HG03442 (cell line): ENCODE data around the gene DIP2C.
"Not testable (repeated sequence)": the region's sequence is repeated elsewhere in the genome, so short reads cannot be mapped to it uniquely, and the experiment has no call there.

Experiments
- ATAC-seq: cut with Tn5 transposase; IDR thresholded peaks from one replicate; pipeline ENCODE4 v1.9.1; 2021; ENCODE audit warnings: mild to moderate bottlenecking, moderate library complexity; ENCODE audit not compliant: unreplicated experiment

The DIP2C gene

GRCh38 chr10:584497-585290, 104.8 kb downstream of the DIP2C start:
- ATAC-seq: not testable (repeated sequence)

GRCh38 chr10:583433-583832, 106.0 kb downstream of the DIP2C start:
- ATAC-seq: no peak

DNA sequence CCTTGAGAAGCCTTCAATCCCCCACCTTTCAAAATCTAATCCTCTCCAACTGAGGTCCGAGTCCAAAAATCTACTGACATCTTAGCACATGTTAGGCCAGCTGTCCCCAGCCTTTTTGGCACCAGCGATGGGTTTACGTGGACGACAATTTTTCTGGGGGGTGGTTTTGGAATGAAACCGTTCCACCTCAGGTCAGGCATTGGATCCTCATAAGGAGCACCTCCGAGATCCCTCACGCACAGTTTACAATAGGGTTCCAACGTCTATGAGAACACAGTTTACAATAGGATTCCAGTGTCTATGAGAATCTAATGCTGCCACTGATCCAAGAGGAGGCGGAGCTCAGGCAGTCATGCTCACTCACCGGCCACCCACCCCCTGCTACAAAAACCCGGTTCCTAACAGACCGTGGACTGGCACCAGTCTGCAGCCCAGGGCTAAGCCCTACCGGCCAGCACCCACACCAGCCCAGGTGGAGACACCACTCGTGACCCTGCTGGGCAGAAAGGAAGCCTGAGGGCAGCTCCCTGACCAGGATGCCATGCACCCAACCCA, 107.6 kb downstream of the DIP2C start:
- ATAC-seq: no peak

- no peak for ATAC-seq
Observed at GRCh38 chr10:580778-581177, 108.7 kb downstream of the DIP2C start.

DNA sequence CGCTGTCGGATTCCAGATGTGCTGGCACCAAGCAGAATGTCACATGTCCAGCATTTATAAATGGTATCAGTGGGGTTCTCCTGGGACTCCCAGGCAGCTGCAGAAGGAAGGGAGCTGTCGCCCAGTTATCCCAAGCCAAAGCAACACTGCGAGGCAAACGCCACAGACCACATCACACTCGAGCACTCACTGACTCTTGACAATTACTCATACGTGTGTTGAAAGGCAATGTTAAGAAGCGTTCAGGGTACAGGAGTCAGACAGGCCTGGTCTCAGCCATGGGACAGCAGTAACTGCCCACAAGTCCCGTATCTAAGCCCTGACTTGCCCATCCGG, 113.4 kb downstream of the DIP2C start:
- ATAC-seq: no peak

- no peak for ATAC-seq
Observed at GRCh38 chr10:575402-576129, 113.9 kb downstream of the DIP2C start.

- ATAC-seq: no peak
Observed at GRCh38 chr10:572696-573095, 116.8 kb downstream of the DIP2C start.

DNA sequence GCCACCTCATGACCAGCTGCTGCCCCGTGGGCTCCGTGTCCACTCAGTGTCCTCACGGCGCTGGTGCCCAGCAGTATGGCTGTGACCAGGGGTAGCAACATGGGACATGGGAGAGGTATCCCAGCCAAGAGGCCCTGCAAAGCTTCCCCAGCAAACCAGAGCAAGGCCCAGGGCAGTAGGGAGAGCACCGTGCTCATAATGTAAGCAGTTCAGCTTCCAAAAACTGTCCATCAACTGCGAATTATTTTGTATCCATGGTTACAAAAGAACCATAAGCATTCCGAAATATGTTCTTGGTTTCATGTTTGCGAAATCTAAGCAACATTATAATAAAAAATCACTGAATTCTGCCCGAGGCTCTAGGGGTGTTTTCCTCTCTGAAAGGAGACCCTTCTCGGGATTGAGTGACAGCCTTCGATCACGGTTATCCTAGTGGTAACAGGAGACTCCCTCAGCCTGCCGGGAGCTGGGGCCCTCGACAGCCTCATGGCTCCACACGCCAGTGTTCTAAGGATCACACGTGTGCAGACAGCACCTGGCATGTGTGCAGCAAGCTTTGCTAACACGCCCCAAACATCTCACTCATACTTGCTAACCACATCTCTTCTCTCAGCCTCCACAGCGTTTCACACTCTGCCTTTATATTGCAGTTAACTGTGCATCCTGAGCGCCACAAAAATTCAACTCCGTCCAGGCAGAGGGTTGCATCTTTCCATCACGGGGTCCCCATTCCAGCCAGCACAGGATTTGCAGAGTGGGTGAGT, 117.6 kb downstream of the DIP2C start:
- no peak for ATAC-seq

- no peak for ATAC-seq
Observed at GRCh38 chr10:571166-571565, 118.3 kb downstream of the DIP2C start.

GRCh38 chr10:570628-571163, 118.8 kb downstream of the DIP2C start:
- no peak for ATAC-seq

DNA sequence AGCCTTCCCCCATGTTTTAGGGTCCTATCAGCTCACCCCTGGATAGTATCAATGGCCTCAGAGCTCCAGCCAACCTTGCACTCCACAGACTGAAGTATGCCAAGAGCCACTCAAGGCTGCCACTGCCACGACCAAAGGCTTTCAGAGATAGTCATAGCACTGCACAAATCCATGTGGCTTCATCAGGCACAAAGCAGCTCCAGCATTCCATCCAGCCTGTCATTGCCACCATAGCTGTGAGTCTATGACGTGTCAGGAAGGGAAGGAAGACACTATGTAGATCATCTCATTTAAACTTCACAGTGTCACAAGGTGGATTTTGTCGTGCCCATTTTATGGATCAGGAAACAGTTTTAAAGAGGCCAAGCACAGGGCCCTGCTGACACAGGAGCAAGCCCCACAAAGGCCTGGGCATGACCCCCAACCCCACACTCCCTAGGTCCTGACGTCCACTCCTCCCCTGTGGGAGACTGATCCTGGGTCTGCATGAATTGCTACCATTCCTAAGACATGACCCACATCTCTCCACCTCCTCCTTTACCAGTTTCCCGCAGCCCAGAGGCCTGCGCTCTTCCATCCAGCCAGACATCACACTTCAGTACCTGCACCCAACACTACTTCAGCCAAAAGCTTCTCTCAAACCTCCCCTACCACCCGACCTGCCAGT, 119.4 kb downstream of the DIP2C start:
- no peak for ATAC-seq

DNA sequence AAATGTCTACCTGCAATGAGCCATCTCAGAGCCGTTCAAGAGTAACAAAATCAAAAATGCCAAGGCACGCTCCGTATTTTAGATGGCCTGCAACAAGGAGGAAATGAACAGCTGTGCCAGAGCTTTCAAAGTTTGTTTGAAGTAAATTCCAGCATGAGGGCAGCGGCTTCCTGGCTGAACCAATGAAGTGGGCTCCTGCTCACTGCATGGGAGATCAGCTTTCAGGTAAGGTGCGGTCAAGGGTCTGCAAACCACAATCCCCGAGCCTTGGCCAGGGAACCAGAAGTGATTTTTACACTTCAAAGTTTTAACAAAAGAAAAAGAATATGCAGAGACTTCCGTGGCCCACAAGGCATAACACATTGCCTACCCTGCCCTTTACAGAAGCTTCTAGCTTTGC, 120.6 kb downstream of the DIP2C start:
- no peak for ATAC-seq

DNA sequence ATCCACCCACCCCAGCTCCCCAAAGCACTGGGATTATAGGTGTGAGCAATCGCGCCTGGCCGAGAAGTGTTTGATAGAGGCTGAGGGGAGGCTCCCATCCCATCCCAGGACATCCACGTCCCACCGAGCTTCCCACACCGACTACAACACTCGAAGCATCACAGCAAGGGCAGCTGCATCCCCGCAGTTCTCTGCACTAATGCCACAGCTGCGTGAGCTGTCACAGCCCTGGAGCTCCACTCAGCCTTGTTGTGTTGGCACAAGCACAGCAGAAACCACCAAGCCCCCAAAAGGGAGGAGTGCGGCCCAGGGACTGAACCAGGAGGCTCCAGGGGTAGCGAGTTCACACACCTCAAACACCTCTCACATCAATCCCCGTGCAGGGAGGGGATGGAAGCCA, 121.6 kb downstream of the DIP2C start:
- no peak for ATAC-seq

GRCh38 chr10:566241-566885, 123.1 kb downstream of the DIP2C start:
- no peak for ATAC-seq

- no peak for ATAC-seq
Observed at GRCh38 chr10:565676-566075, 123.8 kb downstream of the DIP2C start.

GRCh38 chr10:565146-565545, 124.3 kb downstream of the DIP2C start:
- ATAC-seq: no peak

DNA sequence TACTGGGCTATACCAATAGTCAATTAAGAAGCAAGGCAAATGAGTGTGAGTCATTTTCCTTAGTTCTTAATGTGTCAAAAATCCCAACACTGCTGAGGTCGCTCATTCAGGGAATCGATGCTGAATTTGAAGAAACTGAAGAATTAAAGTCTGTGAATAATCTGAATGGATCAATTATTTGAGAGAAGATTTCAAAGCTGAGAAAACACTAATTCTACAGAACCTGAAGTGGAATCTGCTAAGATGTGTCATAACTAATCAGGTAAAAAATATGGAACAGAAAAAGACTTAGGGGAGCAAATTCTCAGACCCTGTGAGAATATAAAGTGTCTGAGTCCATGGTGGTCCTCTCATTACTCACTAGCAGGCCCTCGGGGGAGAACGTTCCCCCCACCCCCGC, 125.6 kb downstream of the DIP2C start:
- ATAC-seq: no peak

GRCh38 chr10:562142-562541, 127.3 kb downstream of the DIP2C start:
- no peak for ATAC-seq

DNA sequence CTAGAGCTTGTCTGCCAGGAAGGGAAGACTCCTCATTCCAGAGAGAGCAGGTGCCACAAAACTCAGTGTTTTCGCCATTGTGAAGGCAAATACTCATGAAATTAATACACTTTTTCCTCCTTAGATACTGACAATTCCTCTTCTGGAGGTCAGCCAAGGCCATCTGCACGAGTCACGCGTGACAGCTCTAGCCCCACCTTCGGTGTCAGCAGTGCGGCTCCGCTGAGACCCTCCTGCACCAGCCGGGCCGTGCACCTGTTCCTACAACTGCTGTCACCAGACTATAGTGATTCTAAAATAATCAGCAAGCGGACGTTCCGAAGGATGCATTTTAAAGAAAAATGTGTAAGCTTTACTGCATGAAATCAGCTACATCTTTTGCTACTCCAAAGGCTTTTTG, 127.7 kb downstream of the DIP2C start:
- no peak for ATAC-seq

- ATAC-seq: no peak
Observed at GRCh38 chr10:560314-560992, 129.0 kb downstream of the DIP2C start.
